DND-41 (cell line): Measurements from ENCODE around the gene CHRM3.

ENCODE experiments used
- ATAC-seq: fragments of 200-7000 bp; cut with Tn5 transposase; 3 replicates; pipeline ENCODE4 v1.9.1; 2021; ENCODE audit warnings: low read depth; ENCODE audit not compliant: insufficient read depth
- DNase-seq: peaks from one replicate; pipeline ENCODE4 v3.0.0-alpha.2; 2020
- H2AFZ ChIP-seq: 2 replicates; pipeline ENCODE4 v1.6.0; 2012; ENCODE audit warnings: low read depth, low read length
- H3K27ac ChIP-seq: 2 replicates; pipeline ENCODE4 v1.5.1; 2012; ENCODE audit warnings: low read length, inconsistent platforms
- H3K27me3 ChIP-seq: fragments of 200-600 bp; sonication (generic); 2 replicates; pipeline ENCODE4 v1.6.0; 2012; ENCODE audit warnings: low read length, mild to moderate bottlenecking, inconsistent platforms; ENCODE audit not compliant: insufficient read depth, poor library complexity
- H3K36me3 ChIP-seq: 2 replicates; pipeline ENCODE4 v1.5.1; 2012; ENCODE audit warnings: low read length, inconsistent platforms; ENCODE audit not compliant: insufficient read depth
- H3K4me1 ChIP-seq: 2 replicates; pipeline ENCODE4 v1.5.1; 2012; ENCODE audit warnings: mild to moderate bottlenecking, low read length; ENCODE audit not compliant: insufficient read depth
- H3K4me2 ChIP-seq: 2 replicates; pipeline ENCODE4 v1.6.0; 2012; ENCODE audit warnings: mild to moderate bottlenecking, moderate library complexity, low read length, inconsistent platforms; ENCODE audit not compliant: insufficient read depth
- H3K4me3 ChIP-seq, 2 experiments: fragments of 200-600 bp in 1 of 2; shearing (Covaris generic) in 1 of 2; 2 replicates each; pipeline ENCODE4 v1.5.1; 2012 to 2016; ENCODE audit warnings: inconsistent platforms in 2 of 2, low read length in 2 of 2, mild to moderate bottlenecking in 2 of 2, low read depth in 1 of 2, moderate library complexity in 1 of 2
- H3K79me2 ChIP-seq: 2 replicates; pipeline ENCODE4 v1.6.0; 2012; ENCODE audit warnings: low read length, inconsistent platforms; ENCODE audit not compliant: insufficient read depth
- H3K9ac ChIP-seq: 2 replicates; pipeline ENCODE4 v1.6.0; 2012; ENCODE audit warnings: low read depth, mild to moderate bottlenecking, inconsistent platforms, low read length, moderate library complexity
- H3K9me3 ChIP-seq: 2 replicates; pipeline ENCODE4 v1.5.1; 2012; ENCODE audit warnings: low read length, moderate library complexity, mild to moderate bottlenecking, inconsistent platforms; ENCODE audit not compliant: insufficient read depth, severe bottlenecking
- H4K20me1 ChIP-seq: 2 replicates; pipeline ENCODE4 v1.6.0; 2012; ENCODE audit warnings: low read length; ENCODE audit not compliant: insufficient read depth
- EZH2 ChIP-seq: IDR thresholded peaks from 3 replicates; pipeline ENCODE4 v1.6.1; 2012; ENCODE audit warnings: borderline replicate concordance, low read depth, mild to moderate bottlenecking, moderate library complexity, low read length, inconsistent platforms; ENCODE audit not compliant: severe bottlenecking
- TF ChIP-seq, protein P1 (sequence below): IDR thresholded peaks from 2 replicates; pipeline ENCODE4 v1.5.1; 2012; ENCODE audit warnings: borderline replicate concordance, low read length, moderate library complexity, mild to moderate bottlenecking; ENCODE audit not compliant: poor library complexity, severe bottlenecking; ENCODE audit errors: extremely low read depth

Gene CHRM3

DNA sequence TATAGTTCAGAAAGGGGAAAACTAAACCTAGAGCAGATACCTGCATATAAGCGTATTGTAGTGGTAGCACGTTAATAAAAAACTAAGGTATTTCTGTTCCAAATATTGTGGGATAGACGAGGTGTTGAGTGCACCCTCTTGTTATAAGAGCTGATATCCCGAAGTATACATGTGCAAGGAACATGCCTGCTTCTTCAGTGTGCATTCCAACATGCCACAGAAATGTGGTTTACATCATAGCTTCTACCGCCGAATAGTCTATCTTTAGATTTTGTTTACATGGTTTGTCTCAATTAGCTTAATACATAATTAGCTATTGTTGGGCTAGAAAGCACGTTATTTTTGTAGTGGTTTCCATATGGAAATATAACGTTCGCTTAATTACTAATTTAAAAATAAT is 2.2 kb downstream of the CHRM3 start:
- Histone ChIP-seq H3K27me3 (no peaks in the 10 kb centered on the region), H3K9ac (no peak overlapping the region), H3K27ac (no peak overlapping the region), H3K9me3 (no peaks in the 10 kb centered on the region), H3K4me2 (no peak overlapping the region), H4K20me1 (no peaks in the 10 kb centered on the region), H3K4me3 (no peak overlapping the region), H2AFZ (no peak overlapping the region), H3K79me2 (no peaks in the 10 kb centered on the region), H3K4me1 (no peaks in the 10 kb centered on the region), H3K36me3 (no peaks in the 10 kb centered on the region)
- TF ChIP-seq, protein P1, sequence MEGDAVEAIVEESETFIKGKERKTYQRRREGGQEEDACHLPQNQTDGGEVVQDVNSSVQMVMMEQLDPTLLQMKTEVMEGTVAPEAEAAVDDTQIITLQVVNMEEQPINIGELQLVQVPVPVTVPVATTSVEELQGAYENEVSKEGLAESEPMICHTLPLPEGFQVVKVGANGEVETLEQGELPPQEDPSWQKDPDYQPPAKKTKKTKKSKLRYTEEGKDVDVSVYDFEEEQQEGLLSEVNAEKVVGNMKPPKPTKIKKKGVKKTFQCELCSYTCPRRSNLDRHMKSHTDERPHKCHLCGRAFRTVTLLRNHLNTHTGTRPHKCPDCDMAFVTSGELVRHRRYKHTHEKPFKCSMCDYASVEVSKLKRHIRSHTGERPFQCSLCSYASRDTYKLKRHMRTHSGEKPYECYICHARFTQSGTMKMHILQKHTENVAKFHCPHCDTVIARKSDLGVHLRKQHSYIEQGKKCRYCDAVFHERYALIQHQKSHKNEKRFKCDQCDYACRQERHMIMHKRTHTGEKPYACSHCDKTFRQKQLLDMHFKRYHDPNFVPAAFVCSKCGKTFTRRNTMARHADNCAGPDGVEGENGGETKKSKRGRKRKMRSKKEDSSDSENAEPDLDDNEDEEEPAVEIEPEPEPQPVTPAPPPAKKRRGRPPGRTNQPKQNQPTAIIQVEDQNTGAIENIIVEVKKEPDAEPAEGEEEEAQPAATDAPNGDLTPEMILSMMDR: no peak
- TF ChIP-seq EZH2: no peak
- no peak for ATAC-seq
- DNase-seq: no peak

DNA sequence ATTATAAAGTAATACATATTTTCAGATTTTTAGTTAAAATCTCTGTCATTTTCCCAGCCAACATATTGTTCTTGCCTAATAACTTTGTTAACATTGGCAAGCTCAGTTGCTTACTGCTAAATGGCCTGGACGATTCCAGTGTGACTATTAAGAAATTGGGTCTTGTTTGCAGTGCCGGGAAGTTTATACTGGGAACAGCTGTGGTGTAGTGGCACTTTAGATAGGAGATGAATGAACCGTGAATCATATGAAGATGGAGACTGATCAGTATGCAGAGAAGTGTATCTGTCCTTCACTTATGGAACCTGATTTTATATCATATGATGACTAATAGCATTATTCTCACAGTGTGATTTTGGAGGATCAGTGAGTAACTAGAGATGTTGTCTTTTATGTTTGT is 3.3 kb downstream of the CHRM3 start:
- no peak for TF ChIP-seq EZH2
- no peak overlapping the region for H2AFZ ChIP-seq
- no peak overlapping the region for H3K27ac ChIP-seq
- no peaks in the 10 kb centered on the region for H3K36me3 ChIP-seq
- no peak overlapping the region for H3K4me3 ChIP-seq
- H3K9ac ChIP-seq: no peak overlapping the region
- no peaks in the 10 kb centered on the region for H3K27me3 ChIP-seq
- no peaks in the 10 kb centered on the region for H3K9me3 ChIP-seq
- DNase-seq (no peak), ATAC-seq (no peak)
- no peak overlapping the region for H3K4me2 ChIP-seq
- no peaks in the 10 kb centered on the region for H4K20me1 ChIP-seq
- H3K4me1 ChIP-seq: no peaks in the 10 kb centered on the region
- no peaks in the 10 kb centered on the region for H3K79me2 ChIP-seq

DNA sequence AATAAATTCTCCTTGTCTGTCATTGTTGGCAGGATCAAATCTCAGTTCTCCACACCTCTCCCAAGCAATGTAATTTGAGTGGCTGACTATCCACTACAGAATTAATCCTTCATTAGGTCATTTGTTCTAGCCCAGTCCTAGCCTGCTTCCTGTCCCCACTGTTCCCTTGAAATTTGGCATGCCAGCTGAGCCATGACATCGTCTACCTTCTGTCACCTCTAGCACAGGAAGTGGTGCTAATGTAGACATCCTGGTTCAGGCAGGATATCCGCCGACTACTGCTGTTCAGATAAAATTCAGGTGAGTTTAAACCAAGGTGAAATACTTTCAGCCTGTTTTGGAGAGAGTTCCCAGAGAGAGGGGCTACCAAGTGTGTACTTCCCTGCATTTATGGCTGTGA is 5.9 kb downstream of the CHRM3 start:
- H3K4me1 ChIP-seq: no peaks in the 10 kb centered on the region
- ATAC-seq (peak; percentile 37; the same call in 1 of the 3 replicates), DNase-seq (no peak)
- H3K9ac ChIP-seq: no peak overlapping the region
- no peaks in the 10 kb centered on the region for H3K9me3 ChIP-seq
- TF ChIP-seq EZH2: no peak
- TF ChIP-seq, protein P1: no peak
- no peaks in the 10 kb centered on the region for H3K36me3 ChIP-seq
- H4K20me1 ChIP-seq: no peaks in the 10 kb centered on the region
- H3K4me3 ChIP-seq: no peak overlapping the region
- H3K79me2 ChIP-seq: no peaks in the 10 kb centered on the region
- H3K27me3 ChIP-seq: no peaks in the 10 kb centered on the region
- no peak overlapping the region for H3K27ac ChIP-seq
- no peak overlapping the region for H3K4me2 ChIP-seq
- no peak overlapping the region for H2AFZ ChIP-seq

DNA sequence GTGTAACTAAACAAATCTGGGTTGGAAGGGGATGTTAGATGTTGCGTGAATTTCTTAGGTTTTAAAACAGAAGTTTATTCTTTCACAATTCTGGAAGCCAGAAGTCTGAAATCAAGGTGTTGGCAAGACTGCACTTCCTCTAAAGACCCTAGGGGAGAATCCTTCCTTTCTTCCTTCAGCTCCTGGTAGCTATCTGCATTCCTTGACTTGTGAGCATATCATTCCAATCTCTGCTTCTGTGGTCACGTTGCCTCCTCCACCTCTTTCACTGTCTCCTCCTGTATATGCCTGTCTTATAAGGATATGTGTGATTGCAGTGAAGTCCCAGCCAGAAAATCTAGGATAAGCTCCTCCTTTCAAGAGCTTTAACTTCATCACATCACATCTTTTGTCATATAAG is 7.7 kb downstream of the CHRM3 start:
- no peak overlapping the region for H2AFZ ChIP-seq
- no peak overlapping the region for H3K4me3 ChIP-seq
- TF ChIP-seq EZH2: no peak
- TF ChIP-seq, protein P1: no peak
- no peaks in the 10 kb centered on the region for H3K36me3 ChIP-seq
- H4K20me1 ChIP-seq: no peaks in the 10 kb centered on the region
- H3K79me2 ChIP-seq: no peaks in the 10 kb centered on the region
- ATAC-seq (no peak), DNase-seq (no peak)
- H3K4me2 ChIP-seq: no peak overlapping the region
- no peaks in the 10 kb centered on the region for H3K9me3 ChIP-seq
- no peaks in the 10 kb centered on the region for H3K27me3 ChIP-seq
- H3K4me1 ChIP-seq: no peaks in the 10 kb centered on the region
- no peak overlapping the region for H3K27ac ChIP-seq
- no peak overlapping the region for H3K9ac ChIP-seq
